Breast epithelium (tissue), 4 donors: ENCODE data around the gene SLC38A3. TPM values are rescaled to one million over a fixed set of nuclear protein-coding genes. Genes with fewer than 3 reads are reported as not detected.

ENCODE experiments used
- DNase-seq, 2 donors: peaks; one replicate each; pipeline ENCODE4 v3.0.0-alpha.2; 2019; ENCODE audit warnings: low spot score in 2 of 2
- H3K27ac ChIP-seq, 2 donors: fragments of 200-600 bp; sonication (generic) in 1 of 2; one replicate each; pipeline ENCODE4 v1.5.1; 2016 to 2019; ENCODE audit warnings: mild to moderate bottlenecking in 1 of 2
- H3K27me3 ChIP-seq, 2 donors: fragments of 200-600 bp; sonication (generic) in 1 of 2; one replicate each; pipeline versions ENCODE4 v1.5.1 to v1.6.0; 2017 to 2019; ENCODE audit warnings: control low read depth in 1 of 2, mild to moderate bottlenecking in 1 of 2
- H3K36me3 ChIP-seq: fragments of 200-600 bp; one replicate; pipeline ENCODE4 v1.5.1; 2019
- H3K4me1 ChIP-seq, 2 donors: fragments of 200-600 bp; sonication (generic); one replicate each; pipeline ENCODE4 v1.5.1; 2016 to 2019; ENCODE audit warnings: control low read depth in 1 of 2
- H3K4me3 ChIP-seq, 3 donors: fragments of 200-600 bp; sonication (generic); 1 replicate in 2 of 3; 2 replicates in 1 of 3; pipeline ENCODE4 v1.5.1; 2016 to 2019; ENCODE audit warnings: mild to moderate bottlenecking in 3 of 3, moderate library complexity in 2 of 3
- H3K9me3 ChIP-seq, 2 donors: fragments of 200-600 bp; sonication (generic) in 1 of 2; one replicate each; pipeline ENCODE4 v1.5.1; 2016 to 2019; ENCODE audit warnings: control low read depth in 1 of 2
- CTCF ChIP-seq, 3 donors: fragments of 450-650 bp; IDR thresholded peaks; one replicate each; pipeline ENCODE4 v1.5.1; 2016 to 2017; ENCODE audit warnings: antibody characterized with exemption in 3 of 3, mild to moderate bottlenecking in 3 of 3, moderate library complexity in 3 of 3
- POLR2A ChIP-seq: fragments of 450-650 bp; IDR thresholded peaks from one replicate; pipeline ENCODE4 v1.6.1; 2016; ENCODE audit warnings: antibody characterized with exemption, mild to moderate bottlenecking, moderate library complexity
- POLR2AphosphoS5 ChIP-seq, 3 donors: sonication (generic); formaldehyde crosslinking; IDR thresholded peaks; one replicate each; pipeline ENCODE4 v1.6.1; 2017; ENCODE audit warnings: antibody characterized with exemption in 3 of 3
- intact Hi-C: fragments of 100-400 bp; cut with DNase I; formaldehyde crosslinking; loops from one replicate; pipeline ENCODE4 v1.15.1; 2023; ENCODE audit warnings: low total_unique reads
- total RNA-seq, 3 donors: library from RNA; depleted of rRNA; stranded (reverse); fragments of >200 nt; gene quantifications; one replicate each; pipeline ENCODE4 v1.1.0, GENCODE V29; 2016

The SLC38A3 gene
- total RNA-seq, 3 donors from 2014 or later = 0.98 to 2.5 TPM; not detected in 1

- Histone ChIP-seq H3K4me3 (peak overlapping the region; percentile 33 to 79 (median 54)), H3K27me3 (no peaks in the 10 kb centered on the region), H3K9me3 (no peaks in the 10 kb centered on the region), H3K4me1 (peaks cover 35 to 37% of the 10 kb centered on the region in 2 donors), H3K27ac (peak overlapping the region; percentile 92 to 98), H3K36me3 (no peaks in the 10 kb centered on the region)
- DNase-seq = peak; percentile 91 to 92
- intact Hi-C loops = no loop called here
- TF ChIP-seq POLR2AphosphoS5 (IDR thresholded peaks at IDR 0.05) = peak in 2 of 3 donors; percentile 55 to 82
- TF ChIP-seq CTCF (IDR thresholded peaks at IDR 0.05) = peak; percentile 96 to 99 (median 97)
- no peak for TF ChIP-seq POLR2A
These were observed 40.9 kb downstream of the SLC38A3 start for GRCh38 chr3:50245831-50246516.

- Histone ChIP-seq H3K36me3 (no peaks in the 10 kb centered on the region), H3K4me3 (peak overlapping the region; percentile 33 to 79 (median 54)), H3K27ac (peak overlapping the region; percentile 92 to 98), H3K9me3 (no peaks in the 10 kb centered on the region), H3K27me3 (no peaks in the 10 kb centered on the region), H3K4me1 (peaks cover 30 to 37% of the 10 kb centered on the region in 2 donors)
- TF ChIP-seq POLR2A (no peak), CTCF (IDR thresholded peaks at IDR 0.05) (peak in 1 of 3 donors; percentile 28), POLR2AphosphoS5 (IDR thresholded peaks at IDR 0.05) (peak in 1 of 3 donors; percentile 4)
- intact Hi-C loops = no loop called here
- no peak for DNase-seq
These were observed 41.5 kb downstream of the SLC38A3 start for GRCh38 chr3:50246517-50246954.

- no peak for DNase-seq
- Histone ChIP-seq H3K27ac (peak overlapping the region; percentile 92 to 98), H3K4me3 (no peak overlapping the region), H3K27me3 (no peaks in the 10 kb centered on the region), H3K36me3 (no peaks in the 10 kb centered on the region), H3K9me3 (no peaks in the 10 kb centered on the region), H3K4me1 (peaks cover 17 to 30% of the 10 kb centered on the region in 2 donors)
- intact Hi-C loops = no loop called here
- TF ChIP-seq POLR2A (no peak), CTCF (IDR thresholded peaks at IDR 0.05) (no peak), POLR2AphosphoS5 (IDR thresholded peaks at IDR 0.05) (no peak)
These were observed 43.3 kb downstream of the SLC38A3 start for GRCh38 chr3:50248387-50248786.

GRCh38 chr3:50249457-50249856, 44.4 kb downstream of the SLC38A3 start:
- intact Hi-C loops = no loop called here
- no peaks in the 10 kb centered on the region for H3K27me3 ChIP-seq
- H3K36me3 ChIP-seq = no peaks in the 10 kb centered on the region
- no peak for TF ChIP-seq CTCF (IDR thresholded peaks at IDR 0.05)
- no peak for TF ChIP-seq POLR2AphosphoS5 (IDR thresholded peaks at IDR 0.05)
- peaks cover 20 to 28% of the 10 kb centered on the region in 2 donors for H3K4me1 ChIP-seq
- DNase-seq = no peak
- peak overlapping the region in 1 of 3 donors; percentile 5 for H3K4me3 ChIP-seq
- H3K9me3 ChIP-seq = no peaks in the 10 kb centered on the region
- H3K27ac ChIP-seq = peak overlapping the region; percentile 92 to 98

GRCh38 chr3:50250514-50250913, 45.4 kb downstream of the SLC38A3 start:
- H3K9me3 ChIP-seq = no peaks in the 10 kb centered on the region
- H3K27me3 ChIP-seq = no peaks in the 10 kb centered on the region
- H3K36me3 ChIP-seq = no peaks in the 10 kb centered on the region
- H3K27ac ChIP-seq = peak overlapping the region; percentile 92 to 98
- TF ChIP-seq POLR2A (no peak), POLR2AphosphoS5 (IDR thresholded peaks at IDR 0.05) (no peak), CTCF (IDR thresholded peaks at IDR 0.05) (no peak)
- intact Hi-C loops = no loop called here
- H3K4me3 ChIP-seq = no peak overlapping the region
- DNase-seq = no peak
- H3K4me1 ChIP-seq = peaks cover 17 to 20% of the 10 kb centered on the region in 2 donors
